ENCODE measurements around the gene IRF5.
"Not testable (repeated sequence)": the region's sequence is repeated elsewhere in the genome, so short reads cannot be mapped to it uniquely, and the experiment has no call there.

Gene IRF5

GRCh38 chr7:128906766-128907559 lies 30.8 kb upstream of the IRF5 start:
- DNase-seq, result no peak

GRCh38 chr7:128908750-128909624 lies 28.7 kb upstream of the IRF5 start:
- no peak for DNase-seq

- no peak for DNase-seq
These were observed 27.8 kb upstream of the IRF5 start for GRCh38 chr7:128909625-128910568.

- DNase-seq, result no peak
These were observed 27.2 kb upstream of the IRF5 start, which contains the start of gene KCP for GRCh38 chr7:128910569-128910945. KCP (minus strand) TSS chr7:128910709; CDS start chr7:128910676, 33 bp downstream.

- DNase-seq, result no peak
These were observed 26.2 kb upstream of the IRF5 start for GRCh38 chr7:128911423-128912031.

GRCh38 chr7:128912281-128912680 lies 25.4 kb upstream of the IRF5 start:
- DNase-seq, result no peak

- DNase-seq, result not testable (repeated sequence)
These were observed 24.8 kb upstream of the IRF5 start for GRCh38 chr7:128912709-128913495.

DNA sequence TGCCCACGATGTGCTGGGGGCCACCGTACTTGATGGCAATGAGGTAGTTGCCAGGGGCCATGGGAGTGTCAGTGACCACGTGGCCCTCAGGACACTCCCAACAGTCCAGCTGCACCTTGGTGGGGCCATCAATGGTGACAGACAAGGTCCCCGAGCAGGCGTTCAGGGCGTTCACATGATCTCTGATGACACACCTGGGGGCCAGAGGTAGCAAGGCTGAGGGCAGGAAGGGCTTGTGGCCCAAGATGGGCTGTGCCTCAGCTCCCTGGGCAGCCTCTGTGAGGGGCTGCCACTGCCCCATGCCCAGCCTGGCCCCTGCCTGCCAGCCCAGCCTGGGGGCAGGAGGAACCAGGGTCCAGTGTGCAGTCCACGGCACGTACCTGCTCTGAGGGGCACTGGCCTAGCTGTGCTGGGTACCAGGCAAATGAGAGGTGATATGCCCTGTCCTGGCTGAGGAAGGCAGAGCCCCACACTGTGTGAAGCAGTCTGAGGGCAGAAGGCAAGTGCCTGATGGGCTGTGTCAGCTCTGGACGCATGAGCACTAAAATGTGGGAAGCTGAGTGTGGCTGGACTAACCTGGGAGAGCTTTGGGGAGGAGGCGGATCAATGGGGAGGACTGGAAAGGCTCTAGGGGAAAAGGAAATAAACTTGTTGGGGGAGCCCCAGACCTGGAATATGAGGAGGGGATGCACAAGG lies 23.7 kb upstream of the IRF5 start:
- no peak for DNase-seq

GRCh38 chr7:128914566-128915151 lies 23.1 kb upstream of the IRF5 start:
- DNase-seq, result no peak

- DNase-seq, result no peak
These were observed 22.4 kb upstream of the IRF5 start for GRCh38 chr7:128915271-128915819.

DNA sequence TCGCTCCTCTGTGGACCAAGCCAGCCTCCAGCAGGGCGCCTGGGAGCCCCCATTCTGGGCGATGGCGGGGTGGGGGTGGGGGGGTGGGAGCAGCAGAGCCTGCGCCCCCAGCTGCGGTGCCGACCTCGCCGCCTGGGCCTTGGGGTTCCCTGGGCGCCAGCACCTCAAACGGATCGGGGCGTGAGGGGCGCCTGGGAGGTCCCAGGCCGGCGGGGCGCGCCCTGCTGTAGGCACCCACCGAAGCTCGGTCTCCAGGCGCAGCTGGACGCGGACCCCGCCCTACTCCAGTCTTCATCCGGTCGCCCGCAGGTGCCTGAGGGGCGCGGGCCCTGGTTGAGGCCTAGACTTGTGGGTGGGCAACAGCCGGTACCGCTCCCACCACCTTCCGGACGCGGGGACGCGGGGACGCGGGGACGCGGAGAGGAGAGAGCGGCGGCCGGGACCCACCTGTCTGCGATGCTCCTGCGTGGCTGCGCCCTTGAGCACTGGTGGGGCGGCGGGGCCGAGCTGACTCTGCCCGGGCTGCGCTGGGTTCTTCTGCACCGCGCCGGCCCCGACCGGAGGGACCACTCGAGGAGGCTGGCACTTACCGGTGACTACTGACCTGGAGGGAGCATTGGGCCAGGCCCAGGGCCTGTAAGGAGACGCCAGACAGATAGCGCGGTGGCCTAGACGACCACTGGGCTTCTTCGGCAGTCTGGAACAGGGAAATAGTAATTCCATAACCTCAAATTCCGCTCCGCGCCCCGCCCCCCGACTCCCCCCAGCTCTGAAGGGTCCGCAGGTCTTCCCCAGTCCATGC lies 21.7 kb upstream of the IRF5 start:
- no peak for DNase-seq

- no peak for DNase-seq
These were observed 21.1 kb upstream of the IRF5 start for GRCh38 chr7:128916643-128916915.

- no peak for DNase-seq
These were observed 20.6 kb upstream of the IRF5 start for GRCh38 chr7:128917122-128917521.

GRCh38 chr7:128918016-128918665 lies 19.6 kb upstream of the IRF5 start:
- no peak for DNase-seq

DNA sequence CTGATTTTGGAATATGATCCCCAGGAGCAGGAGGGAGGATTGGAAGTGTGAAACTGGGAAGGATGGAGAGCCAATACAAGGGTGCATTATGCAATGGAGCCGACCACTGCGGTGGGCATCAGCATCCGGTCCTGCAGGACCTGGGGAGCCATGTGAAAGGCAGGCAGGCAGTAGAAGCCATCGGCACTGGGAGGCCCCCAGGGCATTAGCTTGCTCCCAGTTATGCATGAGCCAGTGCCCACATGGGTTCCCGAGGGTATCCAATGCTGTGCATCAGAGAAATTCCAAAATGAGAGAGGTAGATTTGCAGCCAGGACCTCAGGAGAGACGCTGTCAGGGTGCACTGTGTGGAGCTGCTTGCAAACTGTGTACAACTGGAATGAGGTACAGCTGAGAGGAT lies 18.5 kb upstream of the IRF5 start:
- no peak for DNase-seq

- DNase-seq, result no peak
These were observed 17.6 kb upstream of the IRF5 start for GRCh38 chr7:128919881-128920799.

GRCh38 chr7:128920913-128921582 lies 16.7 kb upstream of the IRF5 start:
- no peak for DNase-seq
